HEK293 (cell line): ENCODE data around the gene DEFB121.
"Not testable (repeated sequence)": the region's sequence is repeated elsewhere in the genome, so short reads cannot be mapped to it uniquely, and the experiment has no call there.

Experiments used
- CTCF ChIA-PET: fragments of 350-600 bp; formaldehyde crosslinking; extraction: SDS; loops from one replicate; lab custom pipeline; 2021; ENCODE audit warnings: antibody characterized with exemption; lab: Yijun Ruan, JAX
- POLR2A ChIA-PET: fragments of 300-600 bp; formaldehyde crosslinking; extraction: SDS; loops from one replicate; lab custom pipeline; 2020; ENCODE audit warnings: antibody characterized with exemption, inconsistent platforms; lab: Yijun Ruan, JAX
- H3K27ac ChIP-seq: fragments of 200-500 bp; sonication (Bioruptor generic); 2 replicates; pipeline ENCODE4 v1.5.1; 2014; ENCODE audit warnings: low read depth, low read length, control low read depth, inconsistent platforms; ENCODE audit errors: extremely low read depth
- H3K36me3 ChIP-seq, 2 experiments: fragments of 200-500 bp in 1 of 2; sonication (Bioruptor generic) in 1 of 2; 1 replicate in 1 of 2; 2 replicates in 1 of 2; pipeline ENCODE4 v1.5.1; 2014 to 2017; ENCODE audit warnings: inconsistent platforms in 2 of 2, low read length in 2 of 2; ENCODE audit not compliant: control insufficient read depth in 2 of 2, insufficient read depth in 1 of 2
- H3K4me1 ChIP-seq: fragments of 200-500 bp; sonication (Bioruptor generic); 2 replicates; pipeline ENCODE4 v1.5.1; 2014; ENCODE audit warnings: mild to moderate bottlenecking, low read length, inconsistent platforms; ENCODE audit not compliant: control insufficient read depth, insufficient read depth
- H3K4me3 ChIP-seq: 2 replicates; pipeline ENCODE4 v1.5.1; 2011; ENCODE audit warnings: low read depth, mild to moderate bottlenecking, control low read depth, low read length, moderate library complexity
- H3K9me3 ChIP-seq: fragments of 200-500 bp; sonication (Bioruptor generic); 2 replicates; pipeline ENCODE4 v1.5.1; 2014; ENCODE audit warnings: low read depth, low read length, inconsistent platforms; ENCODE audit not compliant: control insufficient read depth, insufficient read depth
- GLI4 ChIP-seq: fragments of 450-650 bp; formaldehyde crosslinking; IDR thresholded peaks from 2 replicates; pipeline ENCODE4 v1.5.1; 2016; ENCODE audit warnings: missing biosample characterization, missing genetic modification characterization
- HOXA7 ChIP-seq: sonication (generic); formaldehyde crosslinking; IDR thresholded peaks from 2 replicates; pipeline ENCODE4 v1.8.1; 2022; ENCODE audit warnings: missing genetic modification reagents, borderline replicate concordance
- INSM2 ChIP-seq: fragments of 450-650 bp; formaldehyde crosslinking; IDR thresholded peaks from 2 replicates; pipeline ENCODE4 v1.5.1; 2016; ENCODE audit warnings: missing biosample characterization, missing genetic modification characterization
- PRDM1 ChIP-seq: fragments of 450-650 bp; formaldehyde crosslinking; IDR thresholded peaks from 2 replicates; pipeline ENCODE4; 2016; ENCODE audit warnings: missing biosample characterization, missing genetic modification characterization
- REPIN1 ChIP-seq: fragments of 450-650 bp; formaldehyde crosslinking; IDR thresholded peaks from 2 replicates; pipeline ENCODE4 v1.5.1; 2017; ENCODE audit warnings: missing biosample characterization, missing genetic modification characterization, low read depth
- SCRT2 ChIP-seq: fragments of 450-650 bp; formaldehyde crosslinking; IDR thresholded peaks from 2 replicates; pipeline ENCODE4 v1.5.1; 2016; ENCODE audit warnings: missing biosample characterization, missing genetic modification characterization
- ZBTB21 ChIP-seq: fragments of 450-650 bp; formaldehyde crosslinking; IDR thresholded peaks from 2 replicates; pipeline ENCODE4 v1.5.1; 2017; ENCODE audit warnings: missing biosample characterization, missing genetic modification characterization
- ZBTB44 ChIP-seq: fragments of 450-650 bp; IDR thresholded peaks from 2 replicates; pipeline ENCODE4 v1.5.1; 2018; ENCODE audit warnings: missing biosample characterization, mild to moderate bottlenecking, missing genetic modification characterization
- ZNF121 ChIP-seq: fragments of 450-650 bp; formaldehyde crosslinking; IDR thresholded peaks from 2 replicates; pipeline ENCODE4 v1.5.1; 2016; ENCODE audit warnings: missing biosample characterization, missing genetic modification characterization
- ZNF174 ChIP-seq: fragments of 450-650 bp; formaldehyde crosslinking; IDR thresholded peaks from 2 replicates; pipeline ENCODE4 v1.5.0; 2017; ENCODE audit warnings: missing biosample characterization, mild to moderate bottlenecking, missing genetic modification characterization
- ZNF202 ChIP-seq: fragments of 450-650 bp; formaldehyde crosslinking; IDR thresholded peaks from 2 replicates; pipeline ENCODE4 v1.5.1; 2016; ENCODE audit warnings: missing biosample characterization, missing genetic modification characterization, borderline replicate concordance
- ZNF221 ChIP-seq: fragments of 450-650 bp; formaldehyde crosslinking; IDR thresholded peaks from 2 replicates; pipeline ENCODE4 v1.5.1; 2017; ENCODE audit warnings: missing biosample characterization, missing genetic modification characterization, borderline replicate concordance
- ZNF23 ChIP-seq: fragments of 450-650 bp; formaldehyde crosslinking; IDR thresholded peaks from 2 replicates; pipeline ENCODE4 v1.5.1; 2016; ENCODE audit warnings: missing biosample characterization, missing genetic modification characterization, borderline replicate concordance
- ZNF248 ChIP-seq: fragments of 450-650 bp; formaldehyde crosslinking; IDR thresholded peaks from 2 replicates; pipeline ENCODE4 v1.5.1; 2017; ENCODE audit warnings: missing biosample characterization, missing genetic modification characterization
- ZNF292 ChIP-seq: fragments of 450-650 bp; formaldehyde crosslinking; IDR thresholded peaks from 2 replicates; pipeline ENCODE4 v1.5.1; 2016; ENCODE audit warnings: low read depth, missing biosample characterization, missing genetic modification characterization, borderline replicate concordance
- ZNF341 ChIP-seq: fragments of 450-650 bp; formaldehyde crosslinking; IDR thresholded peaks from 2 replicates; pipeline ENCODE4; 2016; ENCODE audit warnings: low read depth, missing biosample characterization, missing genetic modification characterization
- ZNF350 ChIP-seq: fragments of 450-650 bp; formaldehyde crosslinking; IDR thresholded peaks from 2 replicates; pipeline ENCODE4 v1.5.0; 2017; ENCODE audit warnings: missing biosample characterization, mild to moderate bottlenecking, missing genetic modification characterization
- ZNF433 ChIP-seq: fragments of 450-650 bp; formaldehyde crosslinking; IDR thresholded peaks from 2 replicates; pipeline ENCODE4 v1.5.1; 2016; ENCODE audit warnings: missing biosample characterization, missing genetic modification characterization, low read depth
- ZNF521 ChIP-seq: fragments of 450-650 bp; formaldehyde crosslinking; IDR thresholded peaks from 2 replicates; pipeline ENCODE4 v1.5.1; 2017; ENCODE audit warnings: missing biosample characterization, mild to moderate bottlenecking, missing genetic modification characterization
- ZNF654 ChIP-seq: fragments of 450-650 bp; formaldehyde crosslinking; IDR thresholded peaks from 2 replicates; pipeline ENCODE4 v1.5.1; 2016; ENCODE audit warnings: low read depth, missing biosample characterization, missing genetic modification characterization
- ZNF664 ChIP-seq: fragments of 450-650 bp; formaldehyde crosslinking; IDR thresholded peaks from 2 replicates; pipeline ENCODE4 v1.5.1; 2016; ENCODE audit warnings: missing biosample characterization, missing genetic modification characterization
- ZNF785 ChIP-seq: fragments of 450-650 bp; formaldehyde crosslinking; IDR thresholded peaks from 2 replicates; pipeline ENCODE4 v1.5.1; 2016; ENCODE audit warnings: missing biosample characterization, missing genetic modification characterization
- ZNF830 ChIP-seq: fragments of 450-650 bp; IDR thresholded peaks from 2 replicates; pipeline ENCODE4 v1.5.0; 2018; ENCODE audit warnings: missing biosample characterization, missing genetic modification characterization, low read depth, mild to moderate bottlenecking, moderate library complexity
- TF ChIP-seq, protein P1 (sequence below): fragments of 450-650 bp; formaldehyde crosslinking; IDR thresholded peaks from 2 replicates; pipeline ENCODE4 v1.5.1; 2016; ENCODE audit warnings: missing biosample characterization, missing genetic modification characterization
- TF ChIP-seq, protein P2 (sequence below): fragments of 450-650 bp; IDR thresholded peaks from 2 replicates; pipeline ENCODE4 v1.5.1; 2018; ENCODE audit warnings: missing biosample characterization, missing genetic modification characterization

Gene DEFB121

DNA sequence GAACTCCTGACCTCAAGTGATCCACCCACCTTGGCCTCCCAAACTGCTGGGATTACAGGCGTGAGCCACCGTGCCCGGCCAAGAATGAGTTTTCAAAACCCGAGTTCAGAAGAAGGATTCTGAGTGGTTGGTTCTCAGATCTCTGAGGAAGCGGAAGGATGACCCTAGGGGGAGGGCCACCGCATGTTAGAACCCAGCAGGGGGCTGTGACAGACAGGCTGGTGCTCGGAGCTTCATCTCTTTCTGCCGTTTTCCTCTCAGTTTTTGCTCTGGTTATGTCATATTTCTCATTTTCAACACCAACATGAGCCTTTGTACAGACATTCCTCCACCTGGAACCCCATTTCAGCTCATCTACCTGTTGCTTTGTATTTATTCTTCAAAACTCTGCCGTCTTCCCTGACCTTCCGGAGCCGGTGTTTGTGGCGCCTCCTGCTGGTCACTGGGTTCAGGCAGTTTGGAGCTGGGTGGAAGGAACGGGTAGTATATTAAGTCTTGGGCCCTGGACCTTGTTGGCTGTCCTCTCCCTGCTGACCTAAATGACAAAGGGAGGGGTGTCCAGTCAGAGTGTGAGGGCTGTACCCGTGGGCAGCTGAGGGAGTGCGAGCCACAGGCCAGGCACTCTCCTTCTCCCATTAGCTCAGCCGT, 34.1 kb upstream of the DEFB121 start, which contains the start of gene DEFB123:
TSS of gene DEFB123 (plus strand) at position 621 of the 648 bp plus-strand sequence. CDS start 67 bp downstream, outside the sequence.
- ChIA-PET POLR2A (no interaction called here), CTCF (interaction anchor here (0.6 to 1.7 kb wide), 10 partner anchors 9 to 270 kb away, joined by 3 to 10 read pairs (median 4); no protein-coding TSS in a partner anchor)
- H3K4me3 ChIP-seq = no peak within 1 kb of the TSS

GRCh38 chr20:31430568-31431115, 24.6 kb upstream of the DEFB121 start:
- POLR2A ChIA-PET = interaction anchor here (0.7 kb wide), 1 partner anchor 66 kb away, joined by 4 read pairs; no protein-coding TSS in a partner anchor

More for the DNA sequence above, 34.1 kb upstream of the DEFB121 start, which contains the start of gene DEFB123:
- no peaks in the 10 kb centered on the region for H3K36me3 ChIP-seq
- H3K9me3 ChIP-seq = no peaks in the 10 kb centered on the region
- no peak within 1 kb of the TSS for H3K27ac ChIP-seq
- no peak for TF ChIP-seq ZNF341
- TF ChIP-seq ZNF830 (tag by site-specific recombination) = no peak
- no peak for TF ChIP-seq HOXA7
- no peak for TF ChIP-seq ZNF23 (tag by site-specific recombination)
- TF ChIP-seq REPIN1 (tag by site-specific recombination) = no peak
- TF ChIP-seq ZNF292 (tag by site-specific recombination) = no peak
- no peak for TF ChIP-seq ZNF221
- TF ChIP-seq, protein P1, sequence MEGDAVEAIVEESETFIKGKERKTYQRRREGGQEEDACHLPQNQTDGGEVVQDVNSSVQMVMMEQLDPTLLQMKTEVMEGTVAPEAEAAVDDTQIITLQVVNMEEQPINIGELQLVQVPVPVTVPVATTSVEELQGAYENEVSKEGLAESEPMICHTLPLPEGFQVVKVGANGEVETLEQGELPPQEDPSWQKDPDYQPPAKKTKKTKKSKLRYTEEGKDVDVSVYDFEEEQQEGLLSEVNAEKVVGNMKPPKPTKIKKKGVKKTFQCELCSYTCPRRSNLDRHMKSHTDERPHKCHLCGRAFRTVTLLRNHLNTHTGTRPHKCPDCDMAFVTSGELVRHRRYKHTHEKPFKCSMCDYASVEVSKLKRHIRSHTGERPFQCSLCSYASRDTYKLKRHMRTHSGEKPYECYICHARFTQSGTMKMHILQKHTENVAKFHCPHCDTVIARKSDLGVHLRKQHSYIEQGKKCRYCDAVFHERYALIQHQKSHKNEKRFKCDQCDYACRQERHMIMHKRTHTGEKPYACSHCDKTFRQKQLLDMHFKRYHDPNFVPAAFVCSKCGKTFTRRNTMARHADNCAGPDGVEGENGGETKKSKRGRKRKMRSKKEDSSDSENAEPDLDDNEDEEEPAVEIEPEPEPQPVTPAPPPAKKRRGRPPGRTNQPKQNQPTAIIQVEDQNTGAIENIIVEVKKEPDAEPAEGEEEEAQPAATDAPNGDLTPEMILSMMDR (tag by site-specific recombination) = peak; percentile 22; the same call in 1 of the 2 replicates
- no peak for TF ChIP-seq ZNF248 (tag by site-specific recombination)
- no peak for TF ChIP-seq ZNF174
- TF ChIP-seq PRDM1 (tag by site-specific recombination) = no peak
- TF ChIP-seq INSM2 (tag by site-specific recombination) = no peak
- TF ChIP-seq, protein P2, sequence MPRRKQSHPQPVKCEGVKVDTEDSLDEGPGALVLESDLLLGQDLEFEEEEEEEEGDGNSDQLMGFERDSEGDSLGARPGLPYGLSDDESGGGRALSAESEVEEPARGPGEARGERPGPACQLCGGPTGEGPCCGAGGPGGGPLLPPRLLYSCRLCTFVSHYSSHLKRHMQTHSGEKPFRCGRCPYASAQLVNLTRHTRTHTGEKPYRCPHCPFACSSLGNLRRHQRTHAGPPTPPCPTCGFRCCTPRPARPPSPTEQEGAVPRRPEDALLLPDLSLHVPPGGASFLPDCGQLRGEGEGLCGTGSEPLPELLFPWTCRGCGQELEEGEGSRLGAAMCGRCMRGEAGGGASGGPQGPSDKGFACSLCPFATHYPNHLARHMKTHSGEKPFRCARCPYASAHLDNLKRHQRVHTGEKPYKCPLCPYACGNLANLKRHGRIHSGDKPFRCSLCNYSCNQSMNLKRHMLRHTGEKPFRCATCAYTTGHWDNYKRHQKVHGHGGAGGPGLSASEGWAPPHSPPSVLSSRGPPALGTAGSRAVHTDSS (tag by site-specific recombination) = no peak
- TF ChIP-seq SCRT2 (tag by site-specific recombination) = peak; percentile 45
- TF ChIP-seq GLI4 (tag by site-specific recombination) = no peak
- no peak for TF ChIP-seq ZNF121 (tag by site-specific recombination)
- TF ChIP-seq ZNF654 = no peak
- no peaks in the 10 kb centered on the region for H3K4me1 ChIP-seq

GRCh38 chr20:31427576-31427975, 21.6 kb upstream of the DEFB121 start:
- POLR2A ChIA-PET, H3K27ac ChIP-seq, H3K36me3 ChIP-seq, H3K4me1 ChIP-seq, H3K9me3 ChIP-seq, CTCF ChIA-PET, H3K4me3 ChIP-seq: not testable (repeated sequence)

More at GRCh38 chr20:31430568-31431115, 24.6 kb upstream of the DEFB121 start:
- Histone ChIP-seq H3K27ac (no peak overlapping the region), H3K4me3 (no peak overlapping the region), H3K36me3 (no peaks in the 10 kb centered on the region), H3K4me1 (no peaks in the 10 kb centered on the region), H3K9me3 (no peaks in the 10 kb centered on the region)
- CTCF ChIA-PET = interaction anchor here (0.6 to 2.8 kb wide), 5 partner anchors 10 to 72 kb away, joined by 3 to 10 read pairs (median 7); partner anchors contain the start of gene DEFB123
- TF ChIP-seq ZBTB44 (tag by site-specific recombination) = no peak
- no peak for TF ChIP-seq ZNF664 (tag by site-specific recombination)
- no peak for TF ChIP-seq ZNF785 (tag by site-specific recombination)
- no peak for TF ChIP-seq ZNF350 (tag by site-specific recombination)
- no peak for TF ChIP-seq ZBTB21 (tag by site-specific recombination)
- no peak for TF ChIP-seq ZNF521 (tag by site-specific recombination)
- no peak for TF ChIP-seq ZNF202 (tag by site-specific recombination)
- no peak for TF ChIP-seq ZNF248 (tag by site-specific recombination)
- no peak for TF ChIP-seq ZNF433 (tag by site-specific recombination)
